Trophoblast cell (in vitro differentiated cells and primary cell): Measurements from ENCODE around the gene ERGIC1.

ENCODE experiments used
- DNase-seq, 2 donors: peaks; one replicate each; pipeline ENCODE4 v3.0.0-alpha.2; 2016
- H2AFZ ChIP-seq: 2 replicates; pipeline ENCODE4 v1.6.1; 2013; ENCODE audit warnings: low read length, moderate library complexity, mild to moderate bottlenecking; ENCODE audit not compliant: insufficient read depth, poor library complexity
- H2AK5ac ChIP-seq: 2 replicates; pipeline ENCODE4 v1.6.1; 2013; ENCODE audit warnings: mild to moderate bottlenecking, low read length
- H2BK120ac ChIP-seq: 2 replicates; pipeline ENCODE4 v1.6.1; 2013; ENCODE audit warnings: low read length, mild to moderate bottlenecking, moderate library complexity; ENCODE audit not compliant: insufficient read depth, poor library complexity
- H2BK12ac ChIP-seq: 2 replicates; pipeline ENCODE4 v1.6.1; 2013; ENCODE audit warnings: mild to moderate bottlenecking, low read length, moderate library complexity
- H2BK5ac ChIP-seq: 2 replicates; pipeline ENCODE4 v1.6.1; 2013; ENCODE audit warnings: low read length, low read depth, moderate library complexity, mild to moderate bottlenecking; ENCODE audit not compliant: poor library complexity
- H3K14ac ChIP-seq: 2 replicates; pipeline ENCODE4 v1.6.1; 2013; ENCODE audit warnings: mild to moderate bottlenecking, low read length
- H3K18ac ChIP-seq: 2 replicates; pipeline ENCODE4 v1.6.1; 2013; ENCODE audit warnings: mild to moderate bottlenecking, low read length
- H3K23ac ChIP-seq: 2 replicates; pipeline ENCODE4 v1.6.1; 2013; ENCODE audit warnings: low read length
- H3K27ac ChIP-seq: 2 replicates; pipeline ENCODE4 v1.5.1; 2013; ENCODE audit warnings: low read depth, mild to moderate bottlenecking, inconsistent platforms, low read length, moderate library complexity
- H3K27me3 ChIP-seq: 2 replicates; pipeline ENCODE4 v1.6.1; 2013; ENCODE audit warnings: inconsistent platforms, mild to moderate bottlenecking, low read length, moderate library complexity; ENCODE audit not compliant: insufficient read depth
- H3K36me3 ChIP-seq, 2 experiments: 1 replicate in 1 of 2; 2 replicates in 1 of 2; pipeline ENCODE4 v1.6.1; 2013; ENCODE audit warnings: low read length in 2 of 2, mild to moderate bottlenecking in 2 of 2, moderate library complexity in 1 of 2; ENCODE audit not compliant: insufficient read depth in 2 of 2, control insufficient read depth in 1 of 2
- H3K4ac ChIP-seq: 2 replicates; pipeline ENCODE4 v1.6.1; 2013; ENCODE audit warnings: low read depth, mild to moderate bottlenecking, low read length, moderate library complexity
- H3K4me1 ChIP-seq, 2 experiments: 1 replicate in 1 of 2; 2 replicates in 1 of 2; pipeline ENCODE4 v1.6.1; 2013; ENCODE audit warnings: low read length in 2 of 2, mild to moderate bottlenecking in 2 of 2, moderate library complexity in 1 of 2; ENCODE audit not compliant: insufficient read depth in 2 of 2, control insufficient read depth in 1 of 2
- H3K4me2 ChIP-seq: 2 replicates; pipeline ENCODE4 v1.6.1; 2013; ENCODE audit warnings: inconsistent platforms, mild to moderate bottlenecking, low read length, moderate library complexity
- H3K4me3 ChIP-seq: 2 replicates; pipeline ENCODE4 v1.5.1; 2013; ENCODE audit warnings: mild to moderate bottlenecking, low read depth, low read length, inconsistent platforms
- H3K79me1 ChIP-seq: one replicate; pipeline ENCODE4 v1.6.1; 2013; ENCODE audit warnings: low read length
- H3K79me2 ChIP-seq: 2 replicates; pipeline ENCODE4 v1.6.1; 2013; ENCODE audit warnings: low read length, mild to moderate bottlenecking; ENCODE audit not compliant: control insufficient read depth, insufficient read depth, poor library complexity
- H3K9ac ChIP-seq: 2 replicates; pipeline ENCODE4 v1.6.1; 2013; ENCODE audit warnings: mild to moderate bottlenecking, low read length
- H3K9me3 ChIP-seq: 2 replicates; pipeline ENCODE4 v1.6.1; 2013; ENCODE audit warnings: low read depth, mild to moderate bottlenecking, control low read depth, inconsistent platforms, low read length; ENCODE audit not compliant: insufficient read depth
- H4K12ac ChIP-seq: 2 replicates; pipeline ENCODE4 v1.6.1; 2013; ENCODE audit warnings: low read depth, mild to moderate bottlenecking, low read length, moderate library complexity
- H4K8ac ChIP-seq: 2 replicates; pipeline ENCODE4 v1.6.1; 2013; ENCODE audit warnings: low read depth, mild to moderate bottlenecking, low read length, moderate library complexity
- H4K91ac ChIP-seq: one replicate; pipeline ENCODE4 v1.6.1; 2013; ENCODE audit warnings: low read depth, mild to moderate bottlenecking, low read length, moderate library complexity
- WGBS: extraction: QIAGEN DNeasy Blood & Tissue Kit; methylation state at CpG from one replicate; pipeline ENCODE4 v1.1.7; 2013; ENCODE audit warnings: missing lambda C conversion rate; ENCODE audit not compliant: insufficient read length, insufficient coverage; ENCODE audit errors: extremely low coverage; 5-methylcytosine and 5-hydroxymethylcytosine counted together

ERGIC1 gene

DNA sequence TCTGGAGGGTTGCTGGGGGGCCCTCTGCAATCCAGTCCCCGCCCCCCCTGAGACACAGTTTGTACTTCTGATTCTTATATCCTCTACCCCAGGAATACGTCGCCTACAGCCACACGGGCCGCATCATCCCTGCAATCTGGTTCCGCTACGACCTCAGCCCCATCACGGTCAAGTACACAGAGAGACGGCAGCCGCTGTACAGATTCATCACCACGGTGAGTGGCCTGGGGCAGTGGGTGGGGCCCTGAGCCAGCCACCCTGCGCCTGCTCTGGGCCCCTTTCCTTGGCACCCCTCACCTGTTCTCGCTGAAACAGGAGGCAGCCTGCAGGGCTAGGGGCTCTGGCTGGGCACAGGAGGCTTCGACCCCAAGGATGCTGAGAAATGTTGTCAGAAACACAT lies 101.0 kb downstream of the ERGIC1 start:
- no peak overlapping the region for H3K23ac ChIP-seq
- no peak overlapping the region for H2BK12ac ChIP-seq
- no peaks in the 10 kb centered on the region for H3K79me2 ChIP-seq
- no peak for DNase-seq
- no peak overlapping the region for H4K12ac ChIP-seq
- H3K79me1 ChIP-seq = no peaks in the 10 kb centered on the region
- H3K27ac ChIP-seq = no peak overlapping the region
- H4K91ac ChIP-seq = no peak overlapping the region
- no peak overlapping the region for H3K4me2 ChIP-seq
- H2BK120ac ChIP-seq = no peak overlapping the region
- H3K4me1 ChIP-seq = no peaks in the 10 kb centered on the region
- no peak overlapping the region for H2AFZ ChIP-seq
- no peak overlapping the region for H3K4me3 ChIP-seq
- H3K27me3 ChIP-seq = no peaks in the 10 kb centered on the region
- H2BK5ac ChIP-seq = no peak overlapping the region
- no peaks in the 10 kb centered on the region for H3K9me3 ChIP-seq
- no CpG with 5 or more reads among the region's 14 CpGs for WGBS
- H4K8ac ChIP-seq = no peak overlapping the region
- H3K36me3 ChIP-seq = peaks cover 13 to 23% of the 10 kb centered on the region in 2 experiments
- no peak overlapping the region for H3K18ac ChIP-seq
- no peak overlapping the region for H3K9ac ChIP-seq
- no peak overlapping the region for H3K14ac ChIP-seq
- H3K4ac ChIP-seq = no peak overlapping the region
- no peak overlapping the region for H2AK5ac ChIP-seq

GRCh38 chr5:172936401-172936800 lies 102.3 kb downstream of the ERGIC1 start:
- no peak overlapping the region for H3K14ac ChIP-seq
- no CpG with 5 or more reads among the region's 5 CpGs for whole genome bisulfite sequencing
- no peak overlapping the region for H3K4me2 ChIP-seq
- no peaks in the 10 kb centered on the region for H3K79me2 ChIP-seq
- no peak overlapping the region for H3K4me3 ChIP-seq
- H3K27ac ChIP-seq = no peak overlapping the region
- H3K4ac ChIP-seq = no peak overlapping the region
- H4K91ac ChIP-seq = no peak overlapping the region
- no peaks in the 10 kb centered on the region for H3K9me3 ChIP-seq
- no peak overlapping the region for H3K9ac ChIP-seq
- no peak overlapping the region for H2AFZ ChIP-seq
- H2AK5ac ChIP-seq = no peak overlapping the region
- no peaks in the 10 kb centered on the region for H3K4me1 ChIP-seq
- no peak overlapping the region for H2BK5ac ChIP-seq
- peaks cover 17 to 30% of the 10 kb centered on the region in 2 experiments for H3K36me3 ChIP-seq
- no peak overlapping the region for H4K8ac ChIP-seq
- no peak overlapping the region for H3K23ac ChIP-seq
- H2BK120ac ChIP-seq = no peak overlapping the region
- DNase-seq = no peak
- H4K12ac ChIP-seq = no peak overlapping the region
- no peak overlapping the region for H2BK12ac ChIP-seq
- no peaks in the 10 kb centered on the region for H3K27me3 ChIP-seq
- no peak overlapping the region for H3K18ac ChIP-seq
- H3K79me1 ChIP-seq = no peaks in the 10 kb centered on the region

DNA sequence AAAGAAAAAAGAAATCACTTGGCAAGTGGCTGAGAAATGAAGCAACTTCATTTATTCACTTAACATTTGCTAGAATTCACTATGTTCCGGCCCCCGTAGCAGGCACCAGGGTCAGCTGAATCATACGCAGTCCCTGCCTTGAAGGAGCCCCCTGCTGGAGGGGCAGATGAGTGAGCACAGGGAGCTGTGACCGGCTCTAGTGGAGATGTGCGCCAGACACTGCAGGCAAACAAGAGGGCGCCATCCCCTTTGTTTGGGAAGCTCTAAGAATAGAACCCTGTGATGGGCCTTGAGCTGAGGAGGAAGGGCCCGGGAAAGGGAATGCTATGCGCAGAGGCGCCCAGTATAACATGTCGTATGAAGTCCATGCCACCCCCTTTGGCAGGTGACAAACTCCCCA lies 105.0 kb downstream of the ERGIC1 start:
- Histone ChIP-seq H4K8ac (no peak overlapping the region), H2BK12ac (no peak overlapping the region), H3K14ac (no peak overlapping the region), H2AFZ (no peak overlapping the region), H3K9ac (no peak overlapping the region), H2AK5ac (no peak overlapping the region), H3K79me1 (peaks cover 11% of the 10 kb centered on the region), H3K27me3 (no peaks in the 10 kb centered on the region), H3K79me2 (peaks cover 1% of the 10 kb centered on the region), H2BK120ac (no peak overlapping the region), H3K23ac (no peak overlapping the region), H4K12ac (no peak overlapping the region), H4K91ac (no peak overlapping the region), H3K18ac (no peak overlapping the region), H3K4me2 (no peak overlapping the region), H3K4me1 (peaks cover 12 to 15% of the 10 kb centered on the region in 2 experiments), H3K9me3 (no peaks in the 10 kb centered on the region), H3K36me3 (peaks cover 17 to 32% of the 10 kb centered on the region in 2 experiments), H3K4ac (no peak overlapping the region), H2BK5ac (no peak overlapping the region), H3K4me3 (no peak overlapping the region), H3K27ac (no peak overlapping the region)
- no CpG with 5 or more reads among the region's 10 CpGs for WGBS
- peak in 1 of 2 donors; percentile 34 for DNase-seq

DNA sequence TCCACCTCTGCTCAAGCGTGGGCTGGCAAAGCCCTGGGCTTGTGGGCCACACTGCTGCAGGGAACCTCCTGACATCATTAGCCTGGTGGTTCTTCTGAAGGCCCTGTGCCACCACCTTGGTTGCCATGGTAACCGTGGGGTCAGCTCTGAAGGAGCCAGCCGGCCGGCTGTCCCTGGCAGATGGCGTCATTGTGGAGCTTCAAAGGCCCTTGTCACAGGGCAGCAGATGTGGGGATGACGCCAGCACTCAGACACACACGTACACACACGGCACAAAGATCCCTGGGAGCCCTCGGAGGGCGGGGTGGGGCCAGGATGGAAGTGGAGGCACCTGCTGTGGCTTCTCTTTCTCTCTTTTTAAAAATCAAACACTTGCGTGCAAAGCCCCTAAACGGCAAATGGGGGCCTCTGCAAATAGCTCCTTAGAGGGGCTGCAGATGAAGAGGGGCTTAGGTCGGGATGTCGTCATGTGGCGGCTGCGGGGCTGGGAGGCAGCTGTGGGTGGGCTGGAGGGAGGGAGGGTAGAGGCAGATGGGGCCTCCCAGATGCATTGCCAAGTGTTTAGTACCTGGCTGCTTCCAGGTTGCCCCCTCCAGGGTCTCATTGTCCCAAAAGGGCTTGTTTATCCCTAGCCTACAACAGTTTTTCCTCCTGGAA lies 105.7 kb downstream of the ERGIC1 start:
- Histone ChIP-seq H3K14ac (no peak overlapping the region), H3K9ac (no peak overlapping the region), H2BK120ac (no peak overlapping the region), H2BK12ac (no peak overlapping the region), H3K79me1 (peaks cover 14% of the 10 kb centered on the region), H4K12ac (no peak overlapping the region), H2BK5ac (no peak overlapping the region), H3K4me1 (peaks cover 13 to 18% of the 10 kb centered on the region in 2 experiments), H3K27me3 (no peaks in the 10 kb centered on the region), H4K8ac (no peak overlapping the region), H3K4me3 (no peak overlapping the region), H2AK5ac (no peak overlapping the region), H3K79me2 (peaks cover 1% of the 10 kb centered on the region), H3K27ac (no peak overlapping the region), H3K9me3 (no peaks in the 10 kb centered on the region), H3K4ac (no peak overlapping the region), H3K4me2 (no peak overlapping the region), H3K23ac (no peak overlapping the region), H3K18ac (no peak overlapping the region), H2AFZ (no peak overlapping the region), H4K91ac (no peak overlapping the region), H3K36me3 (peaks cover 17 to 28% of the 10 kb centered on the region in 2 experiments)
- no CpG with 5 or more reads among the region's 16 CpGs for WGBS
- no peak for DNase-seq
